GM23338 (cell line): Measurements from ENCODE around the gene TAS2R13. TPM values are rescaled to one million over a fixed set of nuclear protein-coding genes. Genes with fewer than 3 reads are reported as not detected.

Experiments
- ATAC-seq: fragments of 200-7000 bp; cut with Tn5 transposase; 3 replicates; pipeline ENCODE4 v1.9.1; 2020
- DNase-seq: peaks from one replicate; pipeline ENCODE4 v3.0.0-alpha.2; 2015; ENCODE audit warnings: low spot score
- H2AFZ ChIP-seq: fragments of 200-600 bp; sonication (generic); 2 replicates; pipeline ENCODE4 v1.8.0; 2016; ENCODE audit warnings: antibody characterized with exemption, mild to moderate bottlenecking, moderate library complexity
- H3F3A ChIP-seq: fragments of 200-600 bp; sonication (generic); replicated peaks from 2 replicates; pipeline ENCODE4 v1.8.0; 2017; ENCODE audit warnings: antibody characterized with exemption, mixed run types, low read depth
- H3K27ac ChIP-seq: fragments of 200-600 bp; sonication (generic); 2 replicates; pipeline ENCODE4 v1.6.1; 2016; ENCODE audit warnings: low read depth
- H3K27me3 ChIP-seq: fragments of 200-600 bp; sonication (generic); 2 replicates; pipeline ENCODE4 v1.8.0; 2016; ENCODE audit warnings: mild to moderate bottlenecking, mixed run types, moderate library complexity; ENCODE audit not compliant: insufficient read depth
- H3K36me3 ChIP-seq: fragments of 200-600 bp; sonication (generic); 2 replicates; pipeline ENCODE4 v1.8.0; 2016; ENCODE audit warnings: mild to moderate bottlenecking; ENCODE audit not compliant: insufficient read depth
- H3K4me1 ChIP-seq: fragments of 200-600 bp; sonication (generic); 2 replicates; pipeline ENCODE4 v1.8.0; 2016; ENCODE audit warnings: mild to moderate bottlenecking, moderate library complexity; ENCODE audit not compliant: insufficient read depth
- H3K4me2 ChIP-seq: fragments of 200-600 bp; sonication (generic); 2 replicates; pipeline ENCODE4 v1.7.1; 2017; ENCODE audit warnings: mixed run types
- H3K4me3 ChIP-seq: fragments of 200-600 bp; sonication (generic); 2 replicates; pipeline ENCODE4 v1.6.1; 2016; ENCODE audit warnings: mixed run types
- H3K79me2 ChIP-seq: fragments of 200-600 bp; sonication (generic); replicated peaks from 2 replicates; pipeline ENCODE4 v1.8.0; 2017; ENCODE audit warnings: mild to moderate bottlenecking; ENCODE audit not compliant: insufficient read depth
- H3K9me2 ChIP-seq: fragments of 200-600 bp; sonication (generic); 2 replicates; pipeline ENCODE4 v1.8.0; 2017; ENCODE audit not compliant: insufficient read depth
- H4K20me1 ChIP-seq: fragments of 200-600 bp; sonication (generic); replicated peaks from 2 replicates; pipeline ENCODE4 v1.8.0; 2017; ENCODE audit warnings: mild to moderate bottlenecking; ENCODE audit not compliant: insufficient read depth
- H3K27ac Mint-ChIP-seq: 2 replicates; pipeline ENCODE4 v1.8.0; 2020; ENCODE audit warnings: inconsistent platforms, mild to moderate bottlenecking, moderate library complexity, mixed read lengths
- H3K27me3 Mint-ChIP-seq: 3 replicates; pipeline ENCODE4 v1.8.0; 2022; ENCODE audit warnings: low read depth, mild to moderate bottlenecking, moderate library complexity, mixed read lengths, inconsistent platforms; ENCODE audit not compliant: insufficient read depth, poor library complexity
- H3K36me3 Mint-ChIP-seq: 3 replicates; pipeline ENCODE4 v1.8.0; 2021; ENCODE audit warnings: low read depth, mild to moderate bottlenecking, inconsistent platforms, moderate library complexity, mixed read lengths
- H3K4me1 Mint-ChIP-seq: 3 replicates; pipeline ENCODE4 v1.8.0; 2020; ENCODE audit warnings: mild to moderate bottlenecking, inconsistent platforms, mixed read lengths
- H3K4me3 Mint-ChIP-seq: 3 replicates; pipeline ENCODE4 v1.8.0; 2021; ENCODE audit warnings: moderate library complexity, mild to moderate bottlenecking, inconsistent platforms, mixed read lengths
- H3K9me3 Mint-ChIP-seq: 3 replicates; pipeline ENCODE4 v1.8.0; 2020; ENCODE audit warnings: moderate library complexity, mild to moderate bottlenecking, inconsistent platforms, mixed read lengths
- CREB1 ChIP-seq: fragments of 250-450 bp; sonication (Bioruptor Pico); IDR thresholded peaks from 2 replicates; pipeline ENCODE4 v1.5.0; 2020; ENCODE audit warnings: low read depth, mild to moderate bottlenecking, moderate library complexity
- CTCF ChIP-seq, 2 experiments: fragments of 200-600 bp in 1 of 2; sonication (generic) in 1 of 2; conservative IDR thresholded peaks; 2 replicates each; pipeline versions ENCODE4 v1.5.1 to v1.6.1; 2016 to 2017; ENCODE audit warnings: antibody characterized with exemption in 2 of 2, low read depth in 2 of 2, mild to moderate bottlenecking in 2 of 2, moderate library complexity in 1 of 2
- ETS1 ChIP-seq: IDR thresholded peaks from 2 replicates; pipeline ENCODE4 v1.6.1; 2016; ENCODE audit warnings: antibody characterized with exemption
- EZH2 ChIP-seq: fragments of 200-600 bp; sonication (generic); IDR thresholded peaks from one replicate; pipeline ENCODE4 v1.8.0; 2017; ENCODE audit warnings: antibody characterized with exemption, mild to moderate bottlenecking, low read depth; ENCODE audit not compliant: unreplicated experiment
- EZH2phosphoT487 ChIP-seq: fragments of 200-600 bp; sonication (generic); IDR thresholded peaks from one replicate; pipeline ENCODE4 v1.8.1; 2018; ENCODE audit warnings: antibody characterized with exemption; ENCODE audit not compliant: unreplicated experiment
- JUNB ChIP-seq: IDR thresholded peaks from one replicate; pipeline ENCODE4 v1.6.1; 2016; ENCODE audit warnings: antibody characterized with exemption; ENCODE audit not compliant: unreplicated experiment
- NANOG ChIP-seq: IDR thresholded peaks from 2 replicates; pipeline ENCODE4 v1.6.1; 2016; ENCODE audit warnings: antibody characterized with exemption, borderline replicate concordance
- POLR2AphosphoS5 ChIP-seq: IDR thresholded peaks from 2 replicates; pipeline ENCODE4 v1.6.1; 2016; ENCODE audit warnings: antibody characterized with exemption, low read depth
- STAT1 ChIP-seq: IDR thresholded peaks from one replicate; pipeline ENCODE4 v1.6.1; 2016; ENCODE audit warnings: antibody characterized with exemption; ENCODE audit not compliant: unreplicated experiment
- ZNF114 ChIP-seq: fragments of 250-450 bp; sonication (Bioruptor Pico); IDR thresholded peaks from 2 replicates; pipeline ENCODE4 v1.5.0; 2020; ENCODE audit warnings: mild to moderate bottlenecking, moderate library complexity
- ZNF331 ChIP-seq: fragments of 250-450 bp; sonication (Bioruptor Pico); IDR thresholded peaks from 2 replicates; pipeline ENCODE4 v1.5.0; 2020; ENCODE audit warnings: low read depth, mild to moderate bottlenecking, moderate library complexity
- ZNF462 ChIP-seq: fragments of 250-450 bp; sonication (Bioruptor Pico); IDR thresholded peaks from 2 replicates; pipeline ENCODE4 v1.5.0; 2020; ENCODE audit warnings: mild to moderate bottlenecking, moderate library complexity
- polyA plus RNA-seq: library from polyadenylated mRNA; unstranded; fragments of >200 nt; fragmentation: Nextera tagmentation; extraction: Ambion mirVana; gene quantifications from 2 replicates; pipeline ENCODE4 v1.2.1, GENCODE V29; 2016
- total RNA-seq: library from RNA; depleted of rRNA; stranded (reverse); fragments of >200 nt; shearing (Covaris generic); gene quantifications from 2 replicates; pipeline ENCODE4 v1.2.3, GENCODE V29; 2014
- TF ChIP-seq, protein P1 (sequence below): IDR thresholded peaks from one replicate; pipeline ENCODE4 v1.6.1; 2018; ENCODE audit warnings: antibody characterized with exemption; ENCODE audit not compliant: unreplicated experiment

Gene TAS2R13
- total and polyA plus RNA-seq, 2 experiments from 2014 or later, result 3.6 TPM; not detected in 1

- Mint-ChIP-seq H3K4me1 (no peaks in the 10 kb centered on the region; the same call in 2 of the 3 replicates), H3K36me3 (peaks cover 34% of the 10 kb centered on the region), H3K9me3 (peaks cover 17% of the 10 kb centered on the region), H3K27ac (no peak overlapping the region), H3K27me3 (no peaks in the 10 kb centered on the region), H3K4me3 (no peak overlapping the region)
- no peak overlapping the region for H2AFZ ChIP-seq
- no peaks in the 10 kb centered on the region for H3K4me1 ChIP-seq
- no peaks in the 10 kb centered on the region for H3K27me3 ChIP-seq
- ATAC-seq, result no peak
- no peaks in the 10 kb centered on the region for H3F3A ChIP-seq
- H4K20me1 ChIP-seq, result no peaks in the 10 kb centered on the region; the same call in 1 of the 2 replicates
- no peak for DNase-seq
- TF ChIP-seq ZNF462 (CRISPR knock-in tag) (no peak), EZH2phosphoT487 (no peak), CTCF (conservative IDR thresholded peaks at IDR 0.05; ENCODE audit: low read depth in 2 of 2) (no peak), JUNB (no peak), EZH2 (no peak), ZNF331 (CRISPR knock-in tag) (no peak), ZNF114 (CRISPR knock-in tag) (no peak), POLR2AphosphoS5 (no peak), CREB1 (CRISPR knock-in tag) (no peak), ETS1 (no peak), STAT1 (no peak), NANOG (no peak)
- TF ChIP-seq, protein P1, sequence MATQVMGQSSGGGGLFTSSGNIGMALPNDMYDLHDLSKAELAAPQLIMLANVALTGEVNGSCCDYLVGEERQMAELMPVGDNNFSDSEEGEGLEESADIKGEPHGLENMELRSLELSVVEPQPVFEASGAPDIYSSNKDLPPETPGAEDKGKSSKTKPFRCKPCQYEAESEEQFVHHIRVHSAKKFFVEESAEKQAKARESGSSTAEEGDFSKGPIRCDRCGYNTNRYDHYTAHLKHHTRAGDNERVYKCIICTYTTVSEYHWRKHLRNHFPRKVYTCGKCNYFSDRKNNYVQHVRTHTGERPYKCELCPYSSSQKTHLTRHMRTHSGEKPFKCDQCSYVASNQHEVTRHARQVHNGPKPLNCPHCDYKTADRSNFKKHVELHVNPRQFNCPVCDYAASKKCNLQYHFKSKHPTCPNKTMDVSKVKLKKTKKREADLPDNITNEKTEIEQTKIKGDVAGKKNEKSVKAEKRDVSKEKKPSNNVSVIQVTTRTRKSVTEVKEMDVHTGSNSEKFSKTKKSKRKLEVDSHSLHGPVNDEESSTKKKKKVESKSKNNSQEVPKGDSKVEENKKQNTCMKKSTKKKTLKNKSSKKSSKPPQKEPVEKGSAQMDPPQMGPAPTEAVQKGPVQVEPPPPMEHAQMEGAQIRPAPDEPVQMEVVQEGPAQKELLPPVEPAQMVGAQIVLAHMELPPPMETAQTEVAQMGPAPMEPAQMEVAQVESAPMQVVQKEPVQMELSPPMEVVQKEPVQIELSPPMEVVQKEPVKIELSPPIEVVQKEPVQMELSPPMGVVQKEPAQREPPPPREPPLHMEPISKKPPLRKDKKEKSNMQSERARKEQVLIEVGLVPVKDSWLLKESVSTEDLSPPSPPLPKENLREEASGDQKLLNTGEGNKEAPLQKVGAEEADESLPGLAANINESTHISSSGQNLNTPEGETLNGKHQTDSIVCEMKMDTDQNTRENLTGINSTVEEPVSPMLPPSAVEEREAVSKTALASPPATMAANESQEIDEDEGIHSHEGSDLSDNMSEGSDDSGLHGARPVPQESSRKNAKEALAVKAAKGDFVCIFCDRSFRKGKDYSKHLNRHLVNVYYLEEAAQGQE, result no peak
- H3K4me3 ChIP-seq, result no peak overlapping the region
- H3K36me3 ChIP-seq, result no peaks in the 10 kb centered on the region
- H3K4me2 ChIP-seq, result no peak overlapping the region
- no peak overlapping the region for H3K27ac ChIP-seq
- no peaks in the 10 kb centered on the region; the same call in 1 of the 2 replicates for H3K9me2 ChIP-seq
- H3K79me2 ChIP-seq, result peaks cover 20% of the 10 kb centered on the region
Measured at GRCh38 chr12:10952645-10953044, 43.3 kb upstream of the TAS2R13 start.
